G401.6 (cell line): ENCODE data around the gene TBC1D14.

Experiments used
- FAIRE-seq: peaks from 2 replicates; lab custom pipeline; 2012; peaks lifted over from hg19 to GRCh38; lab: Jason Lieb, UNC

The TBC1D14 gene

GRCh38 chr4:7023901-7024300, 114.3 kb downstream of the TBC1D14 start:
- FAIRE-seq: no peak

- no peak for FAIRE-seq
Measured at GRCh38 chr4:7024336-7024890, 114.8 kb downstream of the TBC1D14 start.

- no peak for FAIRE-seq
Measured at GRCh38 chr4:7025040-7025602, 115.5 kb downstream of the TBC1D14 start.

DNA sequence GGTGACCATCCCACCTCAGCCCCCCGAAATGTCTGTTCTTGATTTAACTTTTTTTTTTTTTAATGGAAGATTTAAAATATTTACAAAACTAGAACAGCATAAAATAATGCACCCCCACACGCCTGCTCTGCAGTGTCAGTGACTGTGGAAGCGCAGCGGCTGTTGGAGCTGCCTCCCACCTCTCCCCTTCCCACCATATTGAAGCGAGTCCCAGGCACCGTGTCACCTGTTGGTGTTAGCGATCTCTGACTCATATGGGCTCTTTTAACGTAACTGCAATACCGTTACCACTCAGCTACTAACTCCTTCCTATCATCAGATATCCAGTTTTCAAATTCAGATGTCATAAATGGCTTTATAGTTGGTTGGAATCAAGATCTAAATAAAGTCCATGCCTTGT, 116.5 kb downstream of the TBC1D14 start:
- FAIRE-seq: no peak

DNA sequence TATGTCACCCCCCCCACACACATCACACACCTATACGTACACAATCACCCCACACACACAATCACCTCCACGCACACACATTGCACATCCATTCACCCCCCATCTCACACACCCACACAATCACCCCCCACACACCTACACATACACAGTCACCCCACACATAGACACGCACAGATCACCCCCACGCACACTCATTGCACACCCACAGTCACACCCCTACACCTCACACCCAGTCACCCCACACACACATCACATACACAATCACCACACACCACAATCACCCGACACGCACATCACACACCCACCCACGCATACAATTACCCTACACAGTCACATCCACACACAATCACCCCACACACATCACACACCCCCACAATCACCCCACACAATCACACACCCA, 117.7 kb downstream of the TBC1D14 start:
- no peak for FAIRE-seq

GRCh38 chr4:7027913-7028312, 118.3 kb downstream of the TBC1D14 start:
- no peak for FAIRE-seq

- FAIRE-seq: no peak
Measured at GRCh38 chr4:7029212-7029611, 119.6 kb downstream of the TBC1D14 start.

- FAIRE-seq: no peak
Measured at GRCh38 chr4:7029921-7030320, 120.3 kb downstream of the TBC1D14 start.

DNA sequence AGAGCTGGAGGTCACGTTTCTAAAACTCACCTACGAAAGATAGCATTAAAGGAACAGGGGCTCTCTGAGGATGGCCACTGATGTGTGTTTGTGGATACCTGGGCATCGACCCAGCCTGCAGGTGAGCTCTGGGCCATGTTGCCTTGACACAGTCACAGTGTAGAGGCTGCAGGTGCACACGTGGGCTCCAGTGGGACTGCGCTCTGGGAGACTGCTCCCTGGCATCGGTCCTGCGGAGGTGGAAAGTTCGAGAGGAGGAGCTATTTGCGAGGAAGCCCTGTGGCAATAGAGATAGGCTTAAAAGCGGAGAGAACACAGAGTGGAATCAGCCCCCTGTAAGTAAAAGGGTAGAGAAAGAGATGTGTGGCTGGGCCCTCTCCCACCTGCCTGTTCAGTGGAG, 121.2 kb downstream of the TBC1D14 start:
- FAIRE-seq: no peak

DNA sequence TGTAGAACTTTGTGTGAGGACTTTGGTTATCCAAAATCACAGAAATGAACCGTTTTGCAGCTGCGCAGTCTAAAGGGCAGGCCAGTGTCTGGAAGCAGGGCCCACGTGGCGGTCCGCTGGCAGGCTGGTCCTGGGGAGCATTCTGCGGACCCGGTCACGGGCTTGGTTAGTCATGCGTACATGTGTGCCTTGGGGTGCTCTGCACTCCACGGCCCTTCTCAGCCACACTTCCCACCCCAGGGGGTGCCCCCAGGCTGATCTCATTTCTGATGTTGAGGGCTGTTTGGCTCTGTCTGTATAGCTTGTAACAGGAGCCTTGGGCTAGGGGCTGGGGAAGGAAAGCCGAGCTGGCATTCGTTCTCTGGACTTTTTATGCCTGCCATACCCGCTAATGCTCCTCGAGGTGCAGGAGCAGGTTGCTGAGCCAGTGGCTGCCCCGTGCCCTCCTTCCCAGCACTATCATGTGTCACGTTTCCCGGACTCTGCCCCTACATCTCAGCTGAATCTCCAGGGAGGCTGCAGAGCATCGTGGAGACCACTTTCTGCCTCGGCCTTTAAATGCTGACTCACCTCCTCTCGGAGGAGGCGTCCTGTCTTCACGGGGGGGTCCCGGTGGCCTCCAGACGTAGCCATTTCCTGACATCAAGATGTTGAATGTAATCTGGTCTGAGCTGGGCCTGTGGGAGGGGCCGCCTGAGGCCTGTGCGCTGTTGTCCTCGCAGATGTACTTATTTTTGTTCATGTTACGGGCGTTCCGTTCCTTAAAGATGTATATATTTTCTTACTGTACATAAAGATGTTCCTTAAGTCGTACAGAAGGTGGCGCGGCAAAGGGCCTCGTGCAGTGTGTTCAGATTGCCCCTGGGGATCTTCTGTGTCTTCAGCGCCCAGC, 122.2 kb downstream of the TBC1D14 start:
- FAIRE-seq: no peak

GRCh38 chr4:7032596-7032995, 123.0 kb downstream of the TBC1D14 start:
- no peak for FAIRE-seq

- FAIRE-seq: no peak
Measured at GRCh38 chr4:7034262-7035081, 124.8 kb downstream of the TBC1D14 start.

- FAIRE-seq: no peak
Measured at GRCh38 chr4:7037425-7037824, 127.8 kb downstream of the TBC1D14 start.

- no peak for FAIRE-seq
Measured at GRCh38 chr4:7040765-7041164, 131.1 kb downstream of the TBC1D14 start.

DNA sequence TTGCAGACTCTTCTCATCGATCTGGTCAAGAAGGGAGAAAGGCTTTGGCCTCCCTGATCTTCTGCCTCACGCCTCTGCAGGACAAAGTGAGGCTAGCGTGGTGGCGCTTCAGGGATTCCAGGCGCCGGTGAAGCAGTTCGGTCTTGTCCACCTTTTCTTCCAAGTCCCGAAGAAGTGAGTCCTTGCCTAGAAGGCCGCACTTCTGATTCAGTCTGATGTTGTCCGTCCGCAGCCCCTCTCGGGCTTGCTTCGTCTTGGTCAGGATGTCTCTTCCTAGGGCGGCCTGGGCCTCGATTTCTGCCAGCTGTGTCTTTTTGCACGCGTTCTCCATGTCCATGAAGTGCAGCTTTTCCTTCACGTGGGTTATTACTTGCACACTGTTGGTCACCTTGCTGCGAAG, 131.6 kb downstream of the TBC1D14 start:
- no peak for FAIRE-seq

DNA sequence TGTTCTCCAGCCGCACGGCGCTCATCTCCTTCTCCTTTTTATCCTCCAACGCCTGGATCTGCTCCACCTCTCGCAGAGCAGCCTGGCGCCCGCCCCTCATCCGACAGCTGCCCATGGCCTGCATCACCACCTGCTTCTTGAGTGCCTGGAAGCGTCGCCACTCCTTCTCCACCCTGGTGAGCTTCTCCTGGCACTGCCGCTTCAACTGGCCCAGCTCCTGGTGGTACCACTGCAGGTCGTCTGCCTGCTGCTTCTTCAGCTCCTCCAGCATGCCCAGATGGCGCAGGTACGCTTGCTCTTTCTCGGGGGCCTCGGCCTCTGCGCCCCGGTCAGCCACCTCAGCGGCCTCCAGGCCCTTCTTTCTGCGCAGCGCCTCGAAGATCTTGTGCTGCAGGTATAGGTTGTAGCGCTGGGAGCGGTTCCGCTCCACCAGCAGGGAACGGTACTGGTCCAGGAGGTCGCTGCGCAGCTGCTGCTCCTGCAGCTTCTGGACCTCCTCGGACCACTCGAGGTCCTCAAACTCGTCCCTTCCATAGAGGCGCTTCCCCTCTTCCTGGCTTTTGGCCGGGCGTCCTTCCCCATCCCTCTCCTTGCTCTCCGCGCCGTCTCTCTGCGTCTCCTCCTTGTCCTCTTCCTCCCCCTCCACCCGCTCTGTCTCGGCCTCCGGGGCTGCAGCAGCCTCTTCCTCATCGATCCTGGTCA, 132.3 kb downstream of the TBC1D14 start:
- no peak for FAIRE-seq

GRCh38 chr4:7042503-7043283, 133.1 kb downstream of the TBC1D14 start:
- peak; percentile 72 for FAIRE-seq

- FAIRE-seq: no peak
Measured at GRCh38 chr4:7043284-7044136, 133.9 kb downstream of the TBC1D14 start, which contains the start of gene TADA2B. TSS of gene TADA2B (plus strand) at chr4:7043372. CDS start at chr4:7043580, 208 bp downstream.

- FAIRE-seq: no peak
Measured at GRCh38 chr4:7044137-7044930, 134.7 kb downstream of the TBC1D14 start.
